Right atrium auricular region (tissue), 2 donors: Measurements from ENCODE around the gene LIPJ. TPM values are rescaled to one million over a fixed set of nuclear protein-coding genes. Genes with fewer than 3 reads are reported as not detected.

Experiments used
- DNase-seq: peaks from one replicate; pipeline ENCODE4 v3.0.0-alpha.2; 2019; ENCODE audit warnings: low spot score
- H3K27ac ChIP-seq, 2 donors: fragments of 200-600 bp; sonication (generic); 1 replicate in 1 of 2; 2 replicates in 1 of 2; pipeline ENCODE4 v1.5.1; 2016 to 2019
- H3K27me3 ChIP-seq, 2 donors: fragments of 200-600 bp; sonication (generic); one replicate each; pipeline versions ENCODE4 v1.5.1 to v1.6.0; 2017 to 2019
- H3K36me3 ChIP-seq: fragments of 200-600 bp; sonication (generic); one replicate; pipeline ENCODE4 v1.5.1; 2016
- H3K4me1 ChIP-seq, 2 donors: fragments of 200-600 bp; sonication (generic); one replicate each; pipeline versions ENCODE4 v1.5.1 to v1.6.0; 2017 to 2019
- H3K4me3 ChIP-seq, 2 donors: fragments of 200-600 bp; sonication (generic); 1 replicate in 1 of 2; 2 replicates in 1 of 2; pipeline ENCODE4 v1.5.1; 2017 to 2019; ENCODE audit warnings: mild to moderate bottlenecking in 1 of 2, moderate library complexity in 1 of 2
- H3K9me3 ChIP-seq, 2 donors: fragments of 200-600 bp; sonication (generic); one replicate each; pipeline ENCODE4 v1.5.1; 2019
- total RNA-seq, 2 donors: library from RNA; depleted of rRNA; stranded (reverse); fragments of >200 nt; gene quantifications; one replicate each; pipeline ENCODE4 v1.1.0, GENCODE V29; 2016
- TF ChIP-seq, protein P1 (sequence below), 2 donors: fragments of 200-600 bp; sonication (generic); IDR thresholded peaks; one replicate each; pipeline ENCODE4 v1.5.1; 2019; ENCODE audit warnings: antibody characterized with exemption in 2 of 2

Gene LIPJ
- total RNA-seq, 2 donors from 2014 or later = 0.08 TPM; not detected in 1

DNA sequence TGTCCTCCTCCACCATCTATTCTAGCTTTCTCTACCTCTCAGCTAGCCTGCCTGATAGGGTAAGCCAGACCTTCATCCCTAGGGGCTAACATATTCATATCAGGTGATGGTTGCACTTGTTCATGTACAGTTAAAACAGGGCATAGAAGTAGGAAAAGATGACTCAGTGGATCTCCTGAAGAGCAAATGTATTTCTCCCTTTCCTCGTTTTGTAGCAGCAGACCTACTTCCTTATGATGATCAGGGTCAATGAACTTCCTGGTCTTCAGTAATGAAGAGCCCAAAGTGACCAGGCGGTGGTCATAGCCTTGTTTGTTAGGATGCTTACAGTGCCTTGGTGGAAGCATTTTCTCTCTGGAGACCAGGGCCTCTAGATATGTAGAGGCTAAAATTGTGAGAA is 6.3 kb downstream of the LIPJ start:
- no peaks in the 10 kb centered on the region for H3K9me3 ChIP-seq
- no peak overlapping the region for H3K27ac ChIP-seq
- H3K4me3 ChIP-seq = no peak overlapping the region
- DNase-seq = no peak
- H3K36me3 ChIP-seq = no peaks in the 10 kb centered on the region
- no peaks in the 10 kb centered on the region for H3K4me1 ChIP-seq
- TF ChIP-seq, protein P1, sequence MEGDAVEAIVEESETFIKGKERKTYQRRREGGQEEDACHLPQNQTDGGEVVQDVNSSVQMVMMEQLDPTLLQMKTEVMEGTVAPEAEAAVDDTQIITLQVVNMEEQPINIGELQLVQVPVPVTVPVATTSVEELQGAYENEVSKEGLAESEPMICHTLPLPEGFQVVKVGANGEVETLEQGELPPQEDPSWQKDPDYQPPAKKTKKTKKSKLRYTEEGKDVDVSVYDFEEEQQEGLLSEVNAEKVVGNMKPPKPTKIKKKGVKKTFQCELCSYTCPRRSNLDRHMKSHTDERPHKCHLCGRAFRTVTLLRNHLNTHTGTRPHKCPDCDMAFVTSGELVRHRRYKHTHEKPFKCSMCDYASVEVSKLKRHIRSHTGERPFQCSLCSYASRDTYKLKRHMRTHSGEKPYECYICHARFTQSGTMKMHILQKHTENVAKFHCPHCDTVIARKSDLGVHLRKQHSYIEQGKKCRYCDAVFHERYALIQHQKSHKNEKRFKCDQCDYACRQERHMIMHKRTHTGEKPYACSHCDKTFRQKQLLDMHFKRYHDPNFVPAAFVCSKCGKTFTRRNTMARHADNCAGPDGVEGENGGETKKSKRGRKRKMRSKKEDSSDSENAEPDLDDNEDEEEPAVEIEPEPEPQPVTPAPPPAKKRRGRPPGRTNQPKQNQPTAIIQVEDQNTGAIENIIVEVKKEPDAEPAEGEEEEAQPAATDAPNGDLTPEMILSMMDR (IDR thresholded peaks at IDR 0.05) = no peak
- H3K27me3 ChIP-seq = no peaks in the 10 kb centered on the region

DNA sequence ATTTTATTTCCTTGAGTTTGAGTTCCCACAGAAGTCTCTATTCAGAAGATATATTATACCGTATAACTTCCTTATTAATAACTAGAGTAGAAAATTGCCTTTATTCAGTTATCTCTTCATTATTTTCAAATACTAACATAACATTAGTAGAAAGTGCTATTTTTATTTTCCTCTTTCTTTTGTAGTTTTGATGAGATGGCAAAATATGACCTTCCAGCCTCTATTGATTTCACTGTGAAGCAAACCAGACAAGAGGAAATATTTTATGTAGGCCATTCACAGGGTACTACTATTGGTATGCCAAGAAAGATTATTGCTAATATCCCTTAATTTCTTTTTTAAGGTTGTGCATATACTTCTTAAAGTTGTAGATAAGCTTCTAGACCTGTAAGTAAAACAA is 7.9 kb downstream of the LIPJ start:
- Histone ChIP-seq H3K27me3 (no peaks in the 10 kb centered on the region), H3K4me1 (no peaks in the 10 kb centered on the region), H3K4me3 (no peak overlapping the region), H3K36me3 (no peaks in the 10 kb centered on the region), H3K27ac (no peak overlapping the region), H3K9me3 (no peaks in the 10 kb centered on the region)
- DNase-seq = no peak
- TF ChIP-seq, protein P1 (IDR thresholded peaks at IDR 0.05) = no peak

DNA sequence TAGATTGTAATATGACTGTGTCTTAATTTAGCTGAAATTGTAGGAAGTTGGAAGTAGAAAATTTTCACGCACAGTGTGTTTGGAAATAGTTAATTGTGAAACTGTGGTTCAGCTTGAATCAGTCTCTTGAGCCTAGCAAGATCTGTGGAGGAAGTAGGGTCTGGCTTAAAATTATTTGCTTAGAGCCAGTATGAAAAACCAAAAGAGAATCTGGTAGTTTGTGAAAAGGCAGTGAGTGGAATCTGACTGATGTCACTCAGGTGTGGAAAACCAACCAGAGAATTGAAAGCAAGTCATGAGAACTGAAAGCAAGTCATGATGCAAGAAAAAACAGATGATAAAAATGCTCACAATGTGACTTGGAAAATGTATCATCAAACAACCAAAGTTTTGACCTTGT is 11.5 kb downstream of the LIPJ start:
- Histone ChIP-seq H3K27ac (no peak overlapping the region), H3K4me3 (no peak overlapping the region), H3K27me3 (no peaks in the 10 kb centered on the region), H3K4me1 (no peaks in the 10 kb centered on the region), H3K9me3 (no peaks in the 10 kb centered on the region), H3K36me3 (no peaks in the 10 kb centered on the region)
- TF ChIP-seq, protein P1 (IDR thresholded peaks at IDR 0.05) = no peak
- no peak for DNase-seq

DNA sequence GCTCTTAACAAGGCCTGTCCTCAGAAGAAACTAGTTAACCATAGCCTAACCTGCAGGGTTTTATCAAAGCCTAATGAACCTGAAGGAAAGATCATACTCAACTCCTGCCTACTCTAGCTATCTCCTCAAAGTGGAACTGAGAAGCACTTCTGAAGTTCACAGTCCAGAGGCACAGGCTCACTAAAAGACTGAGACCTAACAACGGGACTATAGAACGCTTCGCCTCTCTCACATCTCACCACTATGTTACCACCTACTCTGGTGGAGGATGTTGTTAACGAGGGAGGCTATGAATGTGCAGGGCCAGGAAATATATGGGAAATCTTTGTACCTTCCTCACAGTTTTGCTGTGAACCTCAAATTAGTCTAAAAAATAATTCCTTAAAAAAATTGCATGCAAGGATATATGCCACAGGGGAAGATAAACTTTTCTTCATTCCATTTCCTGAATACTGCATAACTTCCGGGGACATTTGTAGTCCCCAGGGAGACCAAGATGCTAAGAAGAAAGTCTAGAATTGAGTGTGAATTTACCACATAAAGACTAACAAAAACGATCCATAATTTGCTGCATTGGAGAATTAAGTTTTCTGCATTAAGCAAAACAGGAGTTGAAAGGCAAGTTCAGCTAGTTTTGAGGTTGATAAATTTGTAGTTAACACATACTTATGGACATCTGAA is 21.6 kb downstream of the LIPJ start:
- TF ChIP-seq, protein P1 (IDR thresholded peaks at IDR 0.05) = no peak
- no peaks in the 10 kb centered on the region for H3K36me3 ChIP-seq
- no peak overlapping the region for H3K4me3 ChIP-seq
- H3K27me3 ChIP-seq = no peaks in the 10 kb centered on the region
- H3K9me3 ChIP-seq = no peaks in the 10 kb centered on the region
- no peak overlapping the region for H3K27ac ChIP-seq
- no peak for DNase-seq
- no peaks in the 10 kb centered on the region for H3K4me1 ChIP-seq

DNA sequence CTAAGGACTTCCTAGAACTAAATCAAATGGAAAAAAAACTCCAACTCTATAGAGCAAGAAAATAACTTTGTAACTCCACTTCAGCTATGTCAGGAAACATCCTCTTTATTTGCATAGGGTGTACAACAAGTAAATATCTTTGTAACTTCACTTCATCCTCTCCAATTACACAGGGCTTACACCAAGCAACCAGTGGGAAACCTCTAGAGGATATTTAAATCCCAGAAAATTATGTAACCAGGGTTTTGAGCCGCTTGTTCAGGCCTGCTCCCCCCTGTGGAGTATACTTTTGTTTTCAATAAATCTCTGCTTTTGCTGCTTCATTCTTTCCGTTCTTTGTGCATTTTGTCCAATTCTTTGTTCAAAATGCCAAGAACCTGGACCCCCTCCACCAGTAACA is 22.2 kb downstream of the LIPJ start:
- TF ChIP-seq, protein P1 (IDR thresholded peaks at IDR 0.05) = no peak
- no peak overlapping the region for H3K27ac ChIP-seq
- no peak overlapping the region for H3K4me3 ChIP-seq
- DNase-seq = no peak
- H3K4me1 ChIP-seq = no peaks in the 10 kb centered on the region
- H3K27me3 ChIP-seq = no peaks in the 10 kb centered on the region
- H3K36me3 ChIP-seq = no peaks in the 10 kb centered on the region
- H3K9me3 ChIP-seq = no peaks in the 10 kb centered on the region
